ENCODE data around the gene GNAI3. TPM values are rescaled to one million over a fixed set of nuclear protein-coding genes. Genes with fewer than 3 reads are reported as not detected.

Gene GNAI3
- total RNA-seq, 1 experiment from 2014 or later, result 10.0 TPM

DNA sequence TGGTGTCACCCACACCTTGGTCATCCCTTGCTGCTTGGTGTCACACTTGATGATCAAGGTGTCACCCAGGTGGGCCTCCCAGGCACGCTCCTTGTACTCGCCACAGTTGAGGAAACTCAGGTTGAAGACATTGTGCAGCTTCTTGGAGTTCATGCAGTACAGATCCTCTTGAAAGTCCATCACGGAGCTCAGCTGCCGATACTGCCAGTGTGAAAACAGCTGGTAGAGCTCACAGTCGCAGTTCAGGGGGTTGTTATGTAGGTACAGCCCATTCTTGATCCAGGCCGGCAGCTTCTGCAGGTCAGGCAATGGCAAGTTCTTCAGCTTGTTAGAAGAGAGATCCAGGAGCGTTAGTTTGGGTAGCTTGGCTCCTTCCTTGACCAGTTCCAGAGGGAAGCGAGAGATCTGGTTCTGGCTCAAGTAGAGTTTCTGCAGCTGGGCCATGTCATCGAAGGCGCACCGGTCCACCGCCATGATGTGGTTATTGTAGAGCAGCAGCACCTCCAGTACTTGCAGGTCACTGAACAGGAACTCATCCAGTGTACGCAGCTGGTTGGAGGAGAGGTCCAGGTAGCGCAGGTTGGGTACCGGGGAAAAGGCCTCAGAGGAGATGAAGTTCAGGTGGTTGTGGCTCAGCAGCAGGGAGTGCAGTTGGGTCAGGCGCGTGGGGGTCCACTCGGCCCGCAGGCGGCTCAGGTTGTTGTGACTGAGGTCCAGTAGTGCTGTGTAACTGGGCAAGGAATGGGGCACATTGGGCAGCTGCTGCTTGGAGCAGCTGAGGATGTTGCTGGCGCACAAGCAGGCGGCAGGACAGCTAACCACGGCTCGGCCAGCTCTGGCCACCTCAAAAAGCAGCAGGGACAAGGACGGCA lies 40.2 kb upstream of the GNAI3 start:
- Histone ChIP-seq H2AFZ (no peak overlapping the region), H4K20me1 (ENCODE audit: insufficient read depth) (no peaks in the 10 kb centered on the region), H3K9me3 (ENCODE audit: insufficient read depth, low read depth) (no peaks in the 10 kb centered on the region), H3K9me2 (ENCODE audit: insufficient read depth) (no peaks in the 10 kb centered on the region), H3K27me3 (ENCODE audit: insufficient read depth, low read depth) (no peaks in the 10 kb centered on the region), H3F3A (ENCODE audit: insufficient read depth, low read depth) (peaks cover 5% of the 10 kb centered on the region; the same call in 1 of the 2 replicates), H3K79me2 (ENCODE audit: low read depth) (no peaks in the 10 kb centered on the region), H3K4me1 (replicated peaks; ENCODE audit: insufficient read depth) (peaks cover 11% of the 10 kb centered on the region), H3K4me3 (no peak overlapping the region; the same call in 1 of the 2 replicates), H3K4me2 (peak overlapping the region; percentile 82; the same call in 1 of the 2 replicates), H3K36me3 (ENCODE audit: low read depth) (no peaks in the 10 kb centered on the region), H3K27ac (no peak overlapping the region)
- ChIA-PET CTCF (no interaction called here), POLR2A (ENCODE audit: unreplicated experiment) (no interaction called here)
- TF ChIP-seq EZH2 (IDR thresholded peaks at IDR 0.05; ENCODE audit: low read depth), result no peak
- TF ChIP-seq, protein P1, sequence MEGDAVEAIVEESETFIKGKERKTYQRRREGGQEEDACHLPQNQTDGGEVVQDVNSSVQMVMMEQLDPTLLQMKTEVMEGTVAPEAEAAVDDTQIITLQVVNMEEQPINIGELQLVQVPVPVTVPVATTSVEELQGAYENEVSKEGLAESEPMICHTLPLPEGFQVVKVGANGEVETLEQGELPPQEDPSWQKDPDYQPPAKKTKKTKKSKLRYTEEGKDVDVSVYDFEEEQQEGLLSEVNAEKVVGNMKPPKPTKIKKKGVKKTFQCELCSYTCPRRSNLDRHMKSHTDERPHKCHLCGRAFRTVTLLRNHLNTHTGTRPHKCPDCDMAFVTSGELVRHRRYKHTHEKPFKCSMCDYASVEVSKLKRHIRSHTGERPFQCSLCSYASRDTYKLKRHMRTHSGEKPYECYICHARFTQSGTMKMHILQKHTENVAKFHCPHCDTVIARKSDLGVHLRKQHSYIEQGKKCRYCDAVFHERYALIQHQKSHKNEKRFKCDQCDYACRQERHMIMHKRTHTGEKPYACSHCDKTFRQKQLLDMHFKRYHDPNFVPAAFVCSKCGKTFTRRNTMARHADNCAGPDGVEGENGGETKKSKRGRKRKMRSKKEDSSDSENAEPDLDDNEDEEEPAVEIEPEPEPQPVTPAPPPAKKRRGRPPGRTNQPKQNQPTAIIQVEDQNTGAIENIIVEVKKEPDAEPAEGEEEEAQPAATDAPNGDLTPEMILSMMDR (conservative IDR thresholded peaks at IDR 0.05), result no peak
- DNase-seq, result no peak
- no TSS peak for BruUV-seq (replicated peaks)
- intact Hi-C loops (cut with micrococcal nuclease; ENCODE audit: unreplicated experiment), result no loop called here

DNA sequence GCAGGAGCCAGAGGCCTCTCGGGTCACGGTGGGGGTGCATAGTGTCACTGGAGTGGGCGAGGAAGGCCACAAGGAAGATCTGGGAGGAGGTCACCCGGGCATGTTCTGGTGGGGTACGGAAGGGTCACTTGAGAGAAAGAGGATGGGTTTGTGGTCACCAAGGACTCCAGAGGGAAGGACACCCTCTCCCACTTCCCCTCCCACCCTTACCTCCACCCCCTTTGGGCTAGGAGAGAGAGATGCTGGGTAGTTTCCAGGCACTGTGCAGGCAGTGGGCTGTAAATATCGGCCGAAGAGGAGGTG lies 39.6 kb upstream of the GNAI3 start:
- Histone ChIP-seq H3K4me1 (replicated peaks; ENCODE audit: insufficient read depth) (peaks cover 11% of the 10 kb centered on the region), H3K4me2 (peak overlapping the region; percentile 82), H2AFZ (peak overlapping the region; percentile 88), H3F3A (ENCODE audit: insufficient read depth, low read depth) (peaks cover 5% of the 10 kb centered on the region; the same call in 1 of the 2 replicates), H3K36me3 (ENCODE audit: low read depth) (no peaks in the 10 kb centered on the region), H3K9me3 (ENCODE audit: insufficient read depth, low read depth) (no peaks in the 10 kb centered on the region), H3K4me3 (peak overlapping the region; percentile 92), H4K20me1 (ENCODE audit: insufficient read depth) (no peaks in the 10 kb centered on the region), H3K27ac (no peak overlapping the region), H3K9me2 (ENCODE audit: insufficient read depth) (no peaks in the 10 kb centered on the region), H3K27me3 (ENCODE audit: insufficient read depth, low read depth) (no peaks in the 10 kb centered on the region), H3K79me2 (ENCODE audit: low read depth) (no peaks in the 10 kb centered on the region)
- BruUV-seq (replicated peaks), result no TSS peak
- intact Hi-C loops (cut with micrococcal nuclease; ENCODE audit: unreplicated experiment), result loop anchor here (1.0 kb wide), 1 partner anchor 26 kb away; the partner anchor contains the start of gene ATXN7L2
- DNase-seq, result no peak
- TF ChIP-seq EZH2 (IDR thresholded peaks at IDR 0.05; ENCODE audit: low read depth), result no peak
- TF ChIP-seq, protein P1 (conservative IDR thresholded peaks at IDR 0.05), result no peak
- ChIA-PET POLR2A (ENCODE audit: unreplicated experiment) (interaction anchor here (0.7 kb wide), 1 partner anchor 11 kb away, joined by 7 read pairs; no protein-coding TSS in a partner anchor), CTCF (no interaction called here)

DNA sequence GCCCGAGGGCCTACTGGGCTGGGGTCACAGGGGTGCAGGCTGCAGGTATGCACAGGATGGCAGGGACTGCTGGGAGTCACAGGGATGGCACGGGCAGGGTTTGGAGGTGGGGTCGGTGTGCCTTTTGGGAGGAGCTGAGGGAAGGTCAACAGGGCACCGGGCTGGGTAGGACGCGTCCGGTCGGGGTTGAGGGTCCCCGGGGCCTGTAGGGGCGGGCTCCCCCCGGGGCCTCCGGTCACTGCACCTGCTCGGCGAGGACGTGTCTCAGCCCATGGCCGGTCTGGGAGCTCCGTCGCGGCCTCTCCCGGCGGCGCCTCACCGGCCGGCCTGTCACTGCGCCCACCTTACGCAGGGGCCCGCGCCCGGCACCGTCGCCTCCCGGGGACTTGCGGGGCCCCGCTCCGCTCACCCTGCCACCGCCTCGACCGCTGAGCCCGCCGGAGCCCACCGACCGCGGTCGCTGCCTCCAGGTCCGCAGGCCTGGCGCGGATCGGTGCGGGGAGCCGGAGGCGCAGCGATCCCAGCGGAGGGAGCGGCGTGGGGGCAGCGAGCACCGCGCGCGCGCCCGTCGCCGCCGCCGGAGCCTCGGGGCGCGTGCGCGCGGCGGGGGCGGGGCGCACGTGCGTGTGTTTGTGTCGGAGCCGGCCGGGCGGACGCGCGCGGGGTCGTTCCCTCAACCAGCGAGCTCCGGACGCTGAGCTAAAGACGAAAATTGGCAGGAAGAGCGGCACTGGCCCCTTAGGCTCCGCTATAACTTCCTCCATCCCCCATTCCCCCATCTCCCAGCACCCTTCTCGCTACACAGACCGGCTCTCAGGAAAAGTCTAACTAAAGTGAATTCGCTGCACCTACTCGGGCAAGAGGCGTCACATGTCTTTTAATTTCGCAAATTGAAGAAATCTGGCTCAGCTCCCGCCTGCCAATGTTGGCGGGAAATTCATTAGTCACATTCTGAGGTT lies 39.0 kb upstream of the GNAI3 start, which contains the start of gene AMIGO1:
TSS of gene AMIGO1 (minus strand) at position 552 of the 959 bp plus-strand sequence. CDS start 815 bp downstream, outside the sequence.
- peak; percentile 53 to 57 for DNase-seq
- BruUV-seq (replicated peaks), result no TSS peak
- POLR2A ChIA-PET (ENCODE audit: unreplicated experiment), result interaction anchor here (0.6 to 0.7 kb wide), 3 partner anchors 11 to 30 kb away, joined by 3 to 7 read pairs (median 6); partner anchors contain the start of gene CYB561D1

More for the DNA sequence above, 39.0 kb upstream of the GNAI3 start, which contains the start of gene AMIGO1:
- H3K4me3 ChIP-seq, result peak within 1 kb of the TSS; percentile 92
- intact Hi-C loops (cut with micrococcal nuclease; ENCODE audit: unreplicated experiment), result loop anchor here (1.0 kb wide), 1 partner anchor 26 kb away; the partner anchor contains the start of gene ATXN7L2
- TF ChIP-seq, protein P1 (conservative IDR thresholded peaks at IDR 0.05), result no peak
- TF ChIP-seq EZH2 (IDR thresholded peaks at IDR 0.05; ENCODE audit: low read depth), result no peak
- no peaks in the 10 kb centered on the region for H3K36me3 ChIP-seq (ENCODE audit: low read depth)
- H3F3A ChIP-seq (ENCODE audit: insufficient read depth, low read depth), result peaks cover 5% of the 10 kb centered on the region; the same call in 1 of the 2 replicates
- H3K9me3 ChIP-seq (ENCODE audit: insufficient read depth, low read depth), result no peaks in the 10 kb centered on the region
- H3K9me2 ChIP-seq (ENCODE audit: insufficient read depth), result no peaks in the 10 kb centered on the region
- CTCF ChIA-PET, result interaction anchor here (0.7 kb wide), 1 partner anchor 24 kb away, joined by 3 read pairs; no protein-coding TSS in a partner anchor
- H2AFZ ChIP-seq, result peak within 1 kb of the TSS; percentile 98
- H3K27me3 ChIP-seq (ENCODE audit: insufficient read depth, low read depth), result no peaks in the 10 kb centered on the region
- no peaks in the 10 kb centered on the region for H4K20me1 ChIP-seq (ENCODE audit: insufficient read depth)
- no peak within 1 kb of the TSS for H3K27ac ChIP-seq
- no peaks in the 10 kb centered on the region for H3K79me2 ChIP-seq (ENCODE audit: low read depth)
- H3K4me2 ChIP-seq, result peak within 1 kb of the TSS; percentile 82
- H3K4me1 ChIP-seq (replicated peaks; ENCODE audit: insufficient read depth), result peaks cover 11% of the 10 kb centered on the region

Data from PC-9 (cell line).